GM19193 (cell line): ENCODE results near the gene ZNF554.

Experiments
- POLR2A ChIP-seq: IDR thresholded peaks from 4 replicates; pipeline ENCODE4 v1.6.1; 2011; ENCODE audit not compliant: insufficient read depth, insufficient read length; ENCODE audit errors: extremely low read depth

Gene ZNF554

GRCh38 chr19:2811221-2811722, 8.4 kb upstream of the ZNF554 start:
- no peak for TF ChIP-seq POLR2A

DNA sequence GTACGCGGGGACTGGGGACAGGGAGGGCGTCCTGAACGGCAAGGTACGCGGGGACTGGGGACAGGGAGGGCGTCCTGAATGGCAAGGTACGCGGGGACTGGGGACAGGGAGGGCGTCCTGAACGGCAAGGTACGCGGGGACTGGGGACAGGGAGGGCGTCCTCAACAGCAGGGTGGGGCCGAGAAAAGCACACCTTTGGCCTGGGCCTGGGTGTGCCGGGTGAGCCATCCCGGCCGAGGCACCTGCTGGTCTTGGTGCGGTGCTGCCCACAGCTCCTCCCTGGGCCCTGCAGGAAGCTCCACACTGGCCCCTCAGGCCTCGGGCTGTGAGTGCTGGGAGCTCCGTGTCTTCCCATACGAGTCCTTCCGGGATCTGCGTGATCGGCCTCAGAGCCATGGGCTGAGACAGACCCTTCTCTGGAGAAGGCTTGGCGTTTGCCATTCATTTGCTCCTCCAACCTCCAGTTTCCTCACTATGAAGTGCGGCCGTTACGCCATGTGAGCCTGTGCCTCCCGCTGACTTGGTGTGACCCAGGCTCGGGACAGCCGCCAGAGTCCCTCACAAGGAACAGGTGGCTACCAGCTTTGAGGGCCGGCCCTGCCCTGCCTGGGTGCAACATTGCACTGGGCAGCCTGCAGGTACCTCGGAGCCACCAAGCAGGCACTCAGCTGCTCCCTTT, 7.8 kb upstream of the ZNF554 start:
- TF ChIP-seq POLR2A = peak; percentile 11

DNA sequence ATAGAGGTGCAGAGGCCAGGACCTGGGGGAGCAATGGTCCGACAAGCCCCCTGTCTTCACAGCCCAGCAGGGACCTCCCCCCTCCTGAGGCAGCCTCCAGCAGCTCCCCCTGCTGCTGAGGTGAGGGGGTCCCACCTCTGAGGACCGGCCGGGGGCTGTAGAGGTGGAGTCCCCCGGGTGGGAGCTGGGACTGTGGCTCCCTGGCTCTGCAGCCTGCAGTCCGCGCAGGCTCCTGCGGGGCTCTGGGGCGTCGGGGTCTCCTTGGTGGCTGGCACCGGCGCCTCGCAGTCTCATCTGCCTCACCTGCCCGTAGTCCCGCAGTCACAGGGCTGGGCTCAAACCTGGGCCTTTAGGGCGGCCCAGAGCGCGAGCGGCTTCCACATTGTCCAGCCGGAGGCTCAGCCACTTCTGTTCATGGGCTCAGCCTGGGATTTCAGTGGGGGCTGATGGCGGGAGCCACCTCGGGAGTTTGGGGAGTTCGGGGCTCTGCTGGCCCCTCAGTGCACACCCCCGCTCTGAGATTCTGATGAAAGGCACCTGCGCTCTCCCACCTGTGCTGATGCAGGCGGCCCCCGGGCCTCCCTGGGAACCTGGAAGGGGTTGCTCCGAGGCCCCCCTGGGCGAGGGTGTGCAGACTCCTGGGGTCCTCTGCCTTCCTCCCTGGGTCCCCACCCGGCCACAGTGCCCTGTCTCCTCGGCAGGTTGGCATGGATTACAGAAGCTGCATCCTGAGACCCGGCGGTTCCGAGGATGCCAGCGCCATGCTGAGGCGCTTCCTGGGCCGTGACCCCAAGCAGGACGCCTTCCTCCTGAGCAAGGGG, 7.0 kb upstream of the ZNF554 start:
- no peak for TF ChIP-seq POLR2A

GRCh38 chr19:2813235-2814160, 6.2 kb upstream of the ZNF554 start:
- TF ChIP-seq POLR2A = no peak

GRCh38 chr19:2814426-2814825, 5.2 kb upstream of the ZNF554 start:
- no peak for TF ChIP-seq POLR2A

DNA sequence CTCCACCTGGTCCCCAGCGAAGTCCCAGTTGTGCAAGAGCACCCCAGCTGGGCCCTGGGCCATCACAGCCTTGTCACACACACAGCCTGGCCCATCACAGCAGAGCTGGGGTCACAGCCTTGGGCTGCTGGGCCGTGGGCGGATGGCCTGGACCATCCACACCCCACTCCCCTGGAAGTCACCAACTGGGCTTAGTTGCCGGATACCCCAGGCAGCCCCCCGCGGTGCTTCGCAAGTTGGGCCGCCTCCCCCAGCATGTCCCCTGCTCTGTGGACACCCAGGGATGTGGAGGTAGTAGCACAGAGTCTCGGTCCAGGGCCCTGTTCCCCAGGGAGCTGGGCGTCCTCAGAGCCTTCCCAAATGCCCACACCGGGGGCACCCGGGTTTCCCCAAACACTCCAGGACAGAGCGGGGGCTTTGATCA, 4.5 kb upstream of the ZNF554 start:
- no peak for TF ChIP-seq POLR2A

DNA sequence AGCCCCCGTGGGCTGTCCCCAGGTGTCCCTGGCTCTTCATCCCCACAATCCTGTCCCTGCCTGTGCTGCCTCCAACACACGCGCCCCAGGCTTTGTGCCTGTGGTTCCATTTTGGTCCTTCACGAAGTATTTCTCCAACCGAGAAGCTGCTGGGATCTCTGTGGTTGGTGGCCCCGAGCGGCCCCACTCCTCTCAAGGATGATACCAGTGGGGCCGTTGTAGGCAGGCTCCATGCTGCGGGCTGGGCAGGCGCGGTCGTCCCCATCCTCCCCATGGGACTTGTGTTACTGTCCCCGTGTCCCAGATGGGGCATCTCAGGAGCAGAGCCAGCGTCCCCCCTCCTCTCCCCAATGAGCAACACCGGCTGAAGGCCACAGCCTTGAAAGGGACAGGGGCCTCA, 3.7 kb upstream of the ZNF554 start:
- no peak for TF ChIP-seq POLR2A

GRCh38 chr19:2816641-2817040, 3.0 kb upstream of the ZNF554 start:
- no peak for TF ChIP-seq POLR2A

GRCh38 chr19:2820112-2820702, 539 bp downstream of the ZNF554 start:
- no peak for TF ChIP-seq POLR2A

- TF ChIP-seq POLR2A = no peak
Measured at GRCh38 chr19:2822846-2823245, 3.2 kb downstream of the ZNF554 start.

- TF ChIP-seq POLR2A = no peak
Measured at GRCh38 chr19:2823646-2824045, 4.0 kb downstream of the ZNF554 start.

- TF ChIP-seq POLR2A = no peak
Measured at GRCh38 chr19:2824129-2824528, 4.5 kb downstream of the ZNF554 start.

GRCh38 chr19:2827022-2827421, 7.4 kb downstream of the ZNF554 start:
- TF ChIP-seq POLR2A = no peak

DNA sequence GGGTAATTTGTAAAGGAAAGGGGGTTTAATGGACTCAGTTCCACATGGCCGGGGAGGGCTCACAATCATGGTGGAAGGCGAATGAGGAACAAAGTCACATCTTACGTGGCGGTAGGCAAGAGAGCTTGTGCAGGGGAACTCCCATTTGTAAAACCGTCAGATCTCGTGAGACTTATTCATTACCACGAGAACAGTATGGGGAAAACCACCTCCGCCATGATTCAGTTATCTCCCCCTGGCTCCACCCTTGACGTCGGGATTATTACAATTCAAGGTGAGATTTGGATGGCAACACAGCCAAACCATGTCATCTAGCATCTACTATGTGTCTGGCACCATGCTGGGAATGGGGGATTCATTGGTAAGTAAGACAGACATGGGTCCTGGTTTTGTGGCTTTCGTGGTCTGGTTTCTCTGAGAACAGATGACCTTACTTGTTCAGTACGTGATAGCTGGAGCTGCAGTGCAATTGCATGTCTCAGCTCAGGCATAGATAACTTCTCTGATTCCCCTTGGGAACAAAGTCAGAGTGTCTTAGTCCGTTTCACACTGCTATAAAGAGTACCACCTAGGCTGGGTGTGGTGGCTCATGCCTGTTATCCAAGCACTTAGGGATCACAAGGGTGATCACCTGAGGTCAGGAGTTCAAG, 8.3 kb downstream of the ZNF554 start:
- no peak for TF ChIP-seq POLR2A
